SU-DHL-6 (cell line): ENCODE measurements around the gene TERC.

ENCODE experiments used
- CTCF ChIP-seq: fragments of 200-600 bp; sonication (generic); IDR thresholded peaks from one replicate; pipeline ENCODE4 v1.5.1; 2017; ENCODE audit warnings: antibody characterized with exemption, mild to moderate bottlenecking, low read length, moderate library complexity; ENCODE audit not compliant: insufficient read depth, poor library complexity, severe bottlenecking
- EZH2phosphoT487 ChIP-seq: fragments of 200-600 bp; sonication (generic), shearing (Covaris generic); conservative IDR thresholded peaks from 2 replicates; pipeline ENCODE4 v1.6.1; 2018; ENCODE audit warnings: mild to moderate bottlenecking, antibody characterized with exemption, low read length, moderate library complexity, mixed read lengths

- TF ChIP-seq CTCF (no peak), EZH2phosphoT487 (no peak)
These were observed 27.5 kb upstream of the TERC start for GRCh38 chr3:169792359-169792758.
